OCI-LY7 (cell line): ENCODE results near the gene ZNF101. TPM values are rescaled to one million over a fixed set of nuclear protein-coding genes. Genes with fewer than 3 reads are reported as not detected.

Experiments
- BruUV-seq: library from RNA; stranded (reverse); fragments of 400-500 nt; replicated peaks from 2 replicates; lab custom pipeline; 2021; lab: Mats Ljungman, UMichigan
- CTCF ChIA-PET: fragments of 300-600 bp; sonication (Branson Sonifier 250); formaldehyde crosslinking; loops from one replicate; lab custom pipeline; 2022; ENCODE audit warnings: antibody characterized with exemption; ENCODE audit not compliant: unreplicated experiment; lab: Charles Lee
- POLR2A ChIA-PET: fragments of 300-600 bp; sonication (Branson Sonifier 250); formaldehyde crosslinking; loops from one replicate; lab custom pipeline; 2022; ENCODE audit warnings: antibody characterized with exemption; lab: Charles Lee
- DNase-seq: peaks from one replicate; pipeline ENCODE4 v3.0.0-alpha.2; 2015; ENCODE audit warnings: low spot score
- H2AFZ ChIP-seq: fragments of 200-600 bp; sonication (generic), shearing (Covaris generic); 2 replicates; pipeline ENCODE4 v1.6.1; 2014; ENCODE audit warnings: mild to moderate bottlenecking, antibody characterized with exemption, low read length, moderate library complexity
- H3K27ac ChIP-seq: fragments of 200-600 bp; sonication (generic); 2 replicates; pipeline ENCODE4 v1.5.1; 2014; ENCODE audit warnings: mixed run types, low read depth, mild to moderate bottlenecking, moderate library complexity, low read length, inconsistent platforms; ENCODE audit not compliant: poor library complexity, severe bottlenecking
- H3K36me3 ChIP-seq: fragments of 200-600 bp; sonication (generic); 2 replicates; pipeline ENCODE4 v1.6.1; 2014; ENCODE audit warnings: mild to moderate bottlenecking, antibody characterized with exemption, low read length, moderate library complexity, mixed read lengths; ENCODE audit not compliant: insufficient read depth
- H3K4me1 ChIP-seq: fragments of 200-600 bp; sonication (generic); 2 replicates; pipeline ENCODE4 v1.5.1; 2014; ENCODE audit warnings: mild to moderate bottlenecking, low read length; ENCODE audit not compliant: insufficient read depth, poor library complexity, severe bottlenecking
- H3K4me2 ChIP-seq: fragments of 200-600 bp; sonication (generic); 2 replicates; pipeline ENCODE4 v1.6.1; 2014; ENCODE audit warnings: mild to moderate bottlenecking, low read length
- H3K4me3 ChIP-seq: fragments of 200-600 bp; sonication (generic); 2 replicates; pipeline ENCODE4 v1.5.1; 2014; ENCODE audit warnings: mild to moderate bottlenecking, low read depth, low read length; ENCODE audit not compliant: poor library complexity, severe bottlenecking
- H3K79me2 ChIP-seq: fragments of 200-600 bp; sonication (generic); 2 replicates; pipeline ENCODE4 v1.6.1; 2016; ENCODE audit warnings: low read depth, mild to moderate bottlenecking, low read length, moderate library complexity, mixed read lengths; ENCODE audit not compliant: insufficient read depth
- H3K9me2 ChIP-seq: fragments of 200-600 bp; sonication (generic); 2 replicates; pipeline ENCODE4 v1.6.1; 2016; ENCODE audit warnings: mild to moderate bottlenecking, low read length, mixed read lengths; ENCODE audit not compliant: insufficient read depth
- H3K9me3 ChIP-seq: fragments of 200-600 bp; sonication (generic); 2 replicates; pipeline ENCODE4 v1.6.1; 2014; ENCODE audit warnings: mild to moderate bottlenecking, mixed run types, low read length, mixed read lengths
- H4K20me1 ChIP-seq: fragments of 200-600 bp; sonication (generic); 2 replicates; pipeline ENCODE4 v1.6.1; 2014; ENCODE audit warnings: mild to moderate bottlenecking, antibody characterized with exemption, low read length, moderate library complexity, mixed read lengths; ENCODE audit not compliant: insufficient read depth
- EZH2phosphoT487 ChIP-seq: fragments of 200-600 bp; sonication (generic); IDR thresholded peaks from 2 replicates; pipeline ENCODE4 v1.6.1; 2018; ENCODE audit warnings: low read depth, borderline replicate concordance, mild to moderate bottlenecking, mixed run types, antibody characterized with exemption, low read length, moderate library complexity, mixed read lengths
- intact Hi-C: fragments of 100-400 bp; cut with micrococcal nuclease; formaldehyde crosslinking; loops from one replicate; pipeline ENCODE4 v1.10.0; 2022; ENCODE audit not compliant: unreplicated experiment
- total RNA-seq, 2 experiments: library from RNA; depleted of rRNA in 1 of 2; stranded (reverse); fragments of >200 nt in 1 of 2; shearing (Covaris generic) in 1 of 2; gene quantifications; 2 replicates each; pipeline ENCODE4 v1.2.3, GENCODE V29; 2014 to 2022
- TF ChIP-seq, protein P1 (sequence below): fragments of 200-600 bp; sonication (generic); conservative IDR thresholded peaks from 2 replicates; pipeline ENCODE4 v1.5.1; 2014; ENCODE audit warnings: mild to moderate bottlenecking, antibody characterized with exemption, low read length, moderate library complexity, mixed read lengths

ZNF101 gene
- total RNA-seq, 2 experiments from 2014 or later = 66.6 to 83.8 TPM

DNA sequence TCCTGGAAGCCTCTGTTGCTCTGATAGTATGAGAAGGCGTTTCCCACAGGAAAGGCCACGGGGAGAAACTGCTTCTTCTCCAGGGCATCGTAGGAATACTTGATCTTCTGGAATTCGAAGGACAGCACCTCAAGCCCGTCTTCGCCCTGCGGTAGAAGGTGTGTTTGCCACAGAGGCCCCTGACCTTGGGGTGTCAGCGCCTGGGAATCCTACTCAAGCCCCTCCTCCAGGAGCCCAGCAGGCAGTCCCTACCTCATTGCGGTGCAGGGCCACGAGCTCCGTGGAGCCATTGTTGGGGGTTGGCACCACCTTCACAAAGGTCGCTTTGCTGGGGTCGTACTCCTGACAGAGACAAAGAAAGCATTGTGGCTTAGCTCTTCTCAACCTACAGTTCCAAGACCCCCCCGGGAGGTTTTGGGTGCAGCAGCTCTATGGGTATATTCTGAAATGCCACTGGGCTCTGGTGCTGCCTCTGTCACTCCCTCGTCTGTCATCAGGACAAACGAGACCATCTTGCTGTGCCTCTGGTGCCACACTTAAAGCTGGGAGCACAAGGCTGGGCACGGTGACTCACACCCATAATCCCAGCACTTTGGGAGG lies 8.9 kb upstream of the ZNF101 start:
- DNase-seq = no peak
- peaks cover 23% of the 10 kb centered on the region for H3K79me2 ChIP-seq
- ChIA-PET CTCF (no interaction called here), POLR2A (no interaction called here)
- no peak overlapping the region for H3K27ac ChIP-seq
- peaks cover 23% of the 10 kb centered on the region for H3K4me1 ChIP-seq
- no TSS peak for BruUV-seq
- H3K9me3 ChIP-seq = no peaks in the 10 kb centered on the region
- peaks cover 63% of the 10 kb centered on the region for H3K36me3 ChIP-seq
- H3K9me2 ChIP-seq = no peaks in the 10 kb centered on the region
- H3K4me2 ChIP-seq = no peak overlapping the region
- H3K4me3 ChIP-seq = no peak overlapping the region
- intact Hi-C loops = loop anchor here (10.0 kb wide), 2 partner anchors 255 to 495 kb away; partner anchors contain the start of gene GATAD2A
- peaks cover 15% of the 10 kb centered on the region; the same call in 1 of the 2 replicates for H4K20me1 ChIP-seq
- no peak for TF ChIP-seq EZH2phosphoT487
- TF ChIP-seq, protein P1, sequence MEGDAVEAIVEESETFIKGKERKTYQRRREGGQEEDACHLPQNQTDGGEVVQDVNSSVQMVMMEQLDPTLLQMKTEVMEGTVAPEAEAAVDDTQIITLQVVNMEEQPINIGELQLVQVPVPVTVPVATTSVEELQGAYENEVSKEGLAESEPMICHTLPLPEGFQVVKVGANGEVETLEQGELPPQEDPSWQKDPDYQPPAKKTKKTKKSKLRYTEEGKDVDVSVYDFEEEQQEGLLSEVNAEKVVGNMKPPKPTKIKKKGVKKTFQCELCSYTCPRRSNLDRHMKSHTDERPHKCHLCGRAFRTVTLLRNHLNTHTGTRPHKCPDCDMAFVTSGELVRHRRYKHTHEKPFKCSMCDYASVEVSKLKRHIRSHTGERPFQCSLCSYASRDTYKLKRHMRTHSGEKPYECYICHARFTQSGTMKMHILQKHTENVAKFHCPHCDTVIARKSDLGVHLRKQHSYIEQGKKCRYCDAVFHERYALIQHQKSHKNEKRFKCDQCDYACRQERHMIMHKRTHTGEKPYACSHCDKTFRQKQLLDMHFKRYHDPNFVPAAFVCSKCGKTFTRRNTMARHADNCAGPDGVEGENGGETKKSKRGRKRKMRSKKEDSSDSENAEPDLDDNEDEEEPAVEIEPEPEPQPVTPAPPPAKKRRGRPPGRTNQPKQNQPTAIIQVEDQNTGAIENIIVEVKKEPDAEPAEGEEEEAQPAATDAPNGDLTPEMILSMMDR = no peak
- H2AFZ ChIP-seq = no peak overlapping the region

DNA sequence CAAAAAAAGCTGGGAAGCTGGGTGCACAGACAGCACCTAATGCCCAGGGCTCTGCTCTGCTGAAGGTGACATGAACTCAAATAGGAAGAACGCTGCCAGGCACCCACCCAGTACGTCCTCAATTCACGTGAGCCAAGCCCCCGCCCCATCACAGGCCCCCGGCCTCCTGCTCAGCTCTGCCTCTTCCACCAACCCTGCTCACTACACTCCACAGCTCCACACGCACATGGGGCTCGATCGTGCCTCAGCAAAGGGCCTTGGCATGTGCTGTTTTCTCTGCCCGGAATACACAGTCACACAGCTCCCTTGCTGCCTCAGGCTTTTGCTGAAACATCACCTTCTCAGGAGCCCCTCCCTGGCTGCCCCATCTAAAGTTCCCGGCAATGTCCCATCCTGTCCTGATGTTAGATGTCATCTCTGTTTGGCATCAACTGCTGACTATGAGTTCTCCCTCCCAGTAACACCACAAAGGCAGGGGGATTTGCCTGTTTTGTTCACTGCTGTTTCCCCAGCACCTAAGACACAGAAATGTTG lies 7.4 kb upstream of the ZNF101 start:
- Histone ChIP-seq H3K4me1 (peaks cover 37% of the 10 kb centered on the region), H2AFZ (no peak overlapping the region), H3K36me3 (peaks cover 48% of the 10 kb centered on the region), H3K4me3 (peak overlapping the region; percentile 88), H3K27ac (peak overlapping the region; percentile 88), H3K9me3 (no peaks in the 10 kb centered on the region), H4K20me1 (peaks cover 15% of the 10 kb centered on the region; the same call in 1 of the 2 replicates), H3K79me2 (peaks cover 34% of the 10 kb centered on the region), H3K4me2 (peak overlapping the region; percentile 82), H3K9me2 (no peaks in the 10 kb centered on the region)
- TF ChIP-seq, protein P1 = no peak
- TF ChIP-seq EZH2phosphoT487 = no peak
- POLR2A ChIA-PET = interaction anchor here (0.6 to 1.5 kb wide), 2 partner anchors 34 to 337 kb away, joined by 3 to 4 read pairs; no protein-coding TSS in a partner anchor
- intact Hi-C loops = loop anchor here (10.0 kb wide), 2 partner anchors 256 to 496 kb away; partner anchors contain the start of gene GATAD2A
- CTCF ChIA-PET = no interaction called here
- BruUV-seq = no TSS peak
- DNase-seq = no peak
